22Rv1 (cell line): ENCODE results near the gene NRF1.
A peak's percentile ranks its signal among the peaks of the same experiment; 100 is the strongest.

Experiments
- H3K27ac ChIP-seq: fragments of 450-650 bp; 2 replicates; pipeline ENCODE4 v1.5.1; 2017
- ZFX ChIP-seq: fragments of 450-650 bp; IDR thresholded peaks from 2 replicates; pipeline ENCODE4 v1.6.1; 2017; ENCODE audit warnings: antibody characterized with exemption, borderline replicate concordance
- TF ChIP-seq, protein P1 (sequence below): fragments of 450-650 bp; IDR thresholded peaks from 2 replicates; pipeline ENCODE4 v1.5.1; 2017; ENCODE audit warnings: mild to moderate bottlenecking

NRF1 gene

DNA sequence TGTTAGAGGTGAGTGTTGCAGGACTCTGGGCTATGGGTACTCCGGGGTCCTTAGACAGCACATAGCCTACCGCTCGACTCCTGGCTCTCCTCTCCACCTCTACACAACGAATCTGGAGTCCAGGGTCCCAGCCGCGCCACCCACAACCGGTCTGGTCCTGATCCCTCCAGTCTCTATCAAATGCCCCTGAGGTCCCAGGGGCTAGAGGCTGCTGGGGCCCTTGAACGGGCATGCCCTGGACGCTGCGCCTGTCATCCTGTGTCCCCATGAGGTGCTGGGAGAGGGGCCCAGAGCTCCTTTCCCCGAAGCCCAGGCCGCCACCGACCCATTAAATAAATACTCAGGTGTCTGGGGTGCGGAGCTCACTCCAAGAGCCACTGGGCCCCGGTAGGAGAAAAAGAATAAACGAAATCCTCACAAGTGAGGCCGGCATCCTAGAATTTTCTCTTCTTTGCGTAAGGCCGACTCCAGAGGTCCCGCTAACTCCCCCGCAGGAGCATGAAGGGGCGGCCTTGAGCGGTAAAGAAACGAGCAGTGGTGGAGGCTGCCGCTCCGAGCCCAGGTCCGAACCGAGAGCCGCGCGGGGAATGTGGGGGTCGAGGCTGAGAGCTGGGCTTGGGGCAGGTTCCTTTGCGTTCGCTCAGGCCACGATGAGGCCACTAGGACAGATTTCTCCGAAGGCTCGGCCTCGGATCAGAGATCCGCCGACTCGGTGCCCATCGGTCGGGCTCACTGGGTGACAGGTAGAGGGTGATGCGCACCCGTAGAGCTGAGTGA, 166.7 kb downstream of the NRF1 start:
- no peak overlapping the region for H3K27ac ChIP-seq
- TF ChIP-seq, protein P1, sequence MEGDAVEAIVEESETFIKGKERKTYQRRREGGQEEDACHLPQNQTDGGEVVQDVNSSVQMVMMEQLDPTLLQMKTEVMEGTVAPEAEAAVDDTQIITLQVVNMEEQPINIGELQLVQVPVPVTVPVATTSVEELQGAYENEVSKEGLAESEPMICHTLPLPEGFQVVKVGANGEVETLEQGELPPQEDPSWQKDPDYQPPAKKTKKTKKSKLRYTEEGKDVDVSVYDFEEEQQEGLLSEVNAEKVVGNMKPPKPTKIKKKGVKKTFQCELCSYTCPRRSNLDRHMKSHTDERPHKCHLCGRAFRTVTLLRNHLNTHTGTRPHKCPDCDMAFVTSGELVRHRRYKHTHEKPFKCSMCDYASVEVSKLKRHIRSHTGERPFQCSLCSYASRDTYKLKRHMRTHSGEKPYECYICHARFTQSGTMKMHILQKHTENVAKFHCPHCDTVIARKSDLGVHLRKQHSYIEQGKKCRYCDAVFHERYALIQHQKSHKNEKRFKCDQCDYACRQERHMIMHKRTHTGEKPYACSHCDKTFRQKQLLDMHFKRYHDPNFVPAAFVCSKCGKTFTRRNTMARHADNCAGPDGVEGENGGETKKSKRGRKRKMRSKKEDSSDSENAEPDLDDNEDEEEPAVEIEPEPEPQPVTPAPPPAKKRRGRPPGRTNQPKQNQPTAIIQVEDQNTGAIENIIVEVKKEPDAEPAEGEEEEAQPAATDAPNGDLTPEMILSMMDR = no peak
- no peak for TF ChIP-seq ZFX

DNA sequence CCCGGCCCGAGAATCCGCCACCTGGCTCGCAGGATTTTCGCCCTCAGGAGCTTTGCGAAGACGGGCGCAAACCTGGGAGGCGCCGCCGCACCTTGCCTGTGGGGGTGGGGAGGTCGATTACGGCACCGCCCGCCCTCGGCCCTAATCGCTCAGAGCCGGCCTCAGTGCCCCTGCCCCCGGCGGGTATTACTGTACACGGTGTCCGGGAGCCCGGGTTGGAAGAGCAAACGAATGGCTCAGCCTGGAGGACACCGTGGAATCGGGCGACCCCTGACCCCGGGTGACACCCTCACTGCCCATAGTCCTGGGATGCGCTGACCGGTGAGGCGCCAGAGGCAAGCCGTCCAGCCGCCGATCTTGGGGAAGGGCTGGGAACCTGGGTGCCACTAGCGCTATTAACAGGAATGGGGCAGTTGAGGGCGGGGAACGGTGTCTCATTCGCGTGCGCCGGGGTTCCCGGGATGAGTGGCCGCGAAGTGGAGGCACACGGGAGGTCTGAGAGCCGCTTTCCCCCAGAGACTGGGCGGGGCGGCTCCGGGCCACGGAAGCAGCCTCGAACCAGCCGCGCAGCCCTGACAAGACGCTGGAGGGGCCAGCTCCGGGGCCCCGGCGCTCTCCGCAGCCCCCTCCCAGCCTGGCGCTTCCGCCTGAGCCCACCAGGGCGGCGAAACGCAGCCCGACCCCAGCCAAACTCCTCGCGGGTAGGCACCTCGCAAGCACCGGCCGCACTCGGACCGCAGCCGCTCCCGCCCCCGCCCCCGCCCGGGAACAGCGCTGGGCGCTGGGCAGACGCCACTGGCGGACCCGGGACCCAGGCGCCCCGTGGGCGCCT, 167.5 kb downstream of the NRF1 start:
- H3K27ac ChIP-seq = peak overlapping the region; percentile 81
- TF ChIP-seq, protein P1 = peak; percentile 21
- TF ChIP-seq ZFX = no peak

DNA sequence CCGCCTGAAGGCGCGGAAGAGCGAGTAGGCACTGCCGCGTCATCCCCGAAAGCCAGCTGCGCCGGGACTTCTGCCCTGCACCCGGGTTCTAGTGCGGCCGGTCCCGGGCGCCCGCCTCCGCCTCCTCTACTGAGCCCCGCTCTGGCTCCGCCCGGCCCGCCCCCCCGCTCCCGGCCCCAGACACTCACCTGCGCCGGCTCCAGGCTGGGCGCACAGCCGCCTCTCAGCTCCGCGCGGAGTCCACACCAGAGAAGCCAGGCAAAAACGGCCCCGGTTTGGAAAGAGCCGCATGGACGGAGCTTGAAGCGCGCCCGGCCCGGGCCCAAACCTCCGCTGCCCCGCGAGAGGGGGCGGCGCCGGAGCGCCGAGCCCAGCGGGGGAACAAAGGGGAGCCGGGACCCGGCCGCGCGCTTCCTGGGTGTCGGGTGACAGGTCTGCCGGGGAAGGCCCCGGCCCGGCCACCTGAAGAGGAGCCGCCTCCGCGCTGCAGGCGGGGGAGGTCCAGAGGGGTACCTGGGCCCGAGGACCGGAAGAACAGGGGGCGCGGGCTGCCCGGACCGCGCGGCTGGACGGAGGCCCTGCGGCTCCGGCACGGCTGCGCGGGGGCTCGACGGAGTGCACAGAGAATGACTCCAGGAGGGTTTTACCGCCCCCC, 168.2 kb downstream of the NRF1 start:
- TF ChIP-seq ZFX = no peak
- TF ChIP-seq, protein P1 = peak; percentile 4; the same call in 1 of the 2 replicates
- peak overlapping the region; percentile 81 for H3K27ac ChIP-seq

DNA sequence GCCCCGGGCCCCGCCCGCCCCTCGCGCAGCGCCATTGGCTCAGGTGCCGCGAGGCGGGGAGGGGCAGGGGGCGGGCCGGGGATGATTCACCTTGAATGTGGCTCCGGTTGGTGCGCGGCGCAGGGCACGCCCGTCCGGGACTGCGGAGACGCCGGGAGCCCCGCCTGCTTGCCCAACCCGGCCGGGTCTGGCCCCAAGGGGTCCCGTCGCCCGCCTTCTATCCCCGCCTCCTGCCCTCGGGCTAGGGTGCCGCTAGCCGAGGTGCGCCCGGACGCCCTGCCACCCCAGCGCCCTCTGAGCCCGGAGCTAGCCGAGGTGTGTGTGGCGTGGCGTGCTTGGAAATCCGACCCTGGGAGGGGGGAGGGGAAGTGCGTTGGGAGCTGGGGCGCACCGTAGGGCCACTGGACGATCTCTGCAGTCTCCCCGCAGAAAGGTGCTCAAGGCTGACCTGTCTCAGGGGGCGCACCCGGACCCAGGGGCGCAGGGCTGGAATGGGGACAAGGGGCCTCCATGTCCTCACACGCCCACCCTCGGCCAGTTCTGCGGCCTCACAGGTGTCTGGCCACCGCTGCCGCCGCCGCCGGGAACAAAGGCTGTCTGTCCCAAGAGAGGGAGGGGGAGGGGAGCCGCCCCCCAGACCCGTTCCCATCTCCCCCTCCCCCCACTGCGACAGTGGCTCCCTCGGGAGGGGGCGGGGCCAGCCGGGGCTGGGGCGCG, 168.9 kb downstream of the NRF1 start:
- TF ChIP-seq, protein P1 = no peak
- TF ChIP-seq ZFX = no peak
- H3K27ac ChIP-seq = peak overlapping the region; percentile 81

DNA sequence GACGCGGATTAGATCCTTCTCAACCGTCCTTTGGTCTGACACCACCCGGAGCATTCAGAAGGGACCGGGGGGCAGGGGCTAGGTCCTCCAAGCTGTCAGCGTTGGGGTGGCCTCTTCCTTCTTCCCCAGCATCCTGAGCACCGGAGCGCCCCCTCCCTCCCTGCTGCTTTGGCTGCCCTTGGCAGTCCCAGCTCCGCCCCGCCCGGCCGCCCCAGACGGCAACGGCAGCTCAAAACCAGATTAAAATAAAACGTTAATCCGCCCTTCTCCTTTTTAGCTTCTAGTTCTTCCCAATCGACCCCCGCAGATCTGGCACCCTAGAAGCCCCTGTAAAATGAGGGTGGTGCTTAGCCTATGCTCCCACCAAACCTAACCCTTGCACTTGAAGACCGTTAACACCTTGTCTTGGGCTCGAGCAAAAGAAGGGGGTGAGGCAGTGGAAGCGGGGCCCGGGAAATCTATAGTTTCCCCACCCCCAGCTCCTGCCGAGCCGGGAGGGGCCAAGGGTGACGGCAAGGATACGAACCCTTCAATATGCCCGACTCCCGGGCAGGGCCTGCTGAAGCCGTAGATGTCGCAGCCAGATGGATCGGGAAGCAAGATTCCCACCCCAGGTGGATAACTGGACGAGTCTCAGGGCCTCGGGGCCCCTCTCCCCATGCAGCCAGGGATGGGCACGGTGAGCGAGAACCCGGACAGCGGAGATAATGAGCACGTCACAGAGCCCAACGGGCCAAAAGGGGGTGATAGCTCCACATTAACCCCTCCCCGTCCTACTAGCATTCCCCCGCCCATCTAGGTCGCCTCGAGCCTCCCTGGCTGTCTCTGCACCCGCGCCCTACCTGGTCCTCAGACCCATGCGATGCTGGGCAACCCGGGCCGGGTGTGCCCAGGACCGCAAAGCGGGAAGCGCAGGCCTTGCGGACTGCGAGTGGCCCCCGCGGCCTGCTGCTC, 169.7 kb downstream of the NRF1 start:
- peak overlapping the region; percentile 81 for H3K27ac ChIP-seq
- TF ChIP-seq ZFX = no peak
- TF ChIP-seq, protein P1 = peak; percentile 19; the same call in 1 of the 2 replicates
